Sigmoid colon (tissue), 7 donors: ENCODE data around the gene IPO13. TPM values are rescaled to one million over a fixed set of nuclear protein-coding genes. Genes with fewer than 3 reads are reported as not detected.

ENCODE experiments used
- DNase-seq: peaks from one replicate; pipeline ENCODE4 v3.0.0-alpha.2; 2019
- H3K27ac ChIP-seq, 4 donors: fragments of 200-600 bp; sonication (generic); one replicate each; pipeline ENCODE4 v1.5.1; 2016 to 2019; ENCODE audit warnings: mild to moderate bottlenecking in 1 of 4
- H3K27me3 ChIP-seq, 3 donors: fragments of 200-600 bp; sonication (generic); one replicate each; pipeline ENCODE4 v1.5.1; 2019; ENCODE audit warnings: mild to moderate bottlenecking in 1 of 3
- H3K36me3 ChIP-seq, 4 donors: fragments of 200-600 bp; sonication (generic); one replicate each; pipeline ENCODE4 v1.5.1; 2016 to 2019
- H3K4me1 ChIP-seq, 4 donors: fragments of 200-600 bp; sonication (generic); one replicate each; pipeline ENCODE4 v1.5.1; 2017 to 2019
- H3K4me3 ChIP-seq, 4 donors: fragments of 200-600 bp; sonication (generic); one replicate each; pipeline ENCODE4 v1.5.1; 2017 to 2019; ENCODE audit warnings: mild to moderate bottlenecking in 2 of 4, moderate library complexity in 1 of 4
- H3K9me3 ChIP-seq, 4 donors: fragments of 200-600 bp in 3 of 4; sonication (generic) in 3 of 4; one replicate each; pipeline versions ENCODE4 v1.5.1 to v1.6.1; 2013 to 2019
- EP300 ChIP-seq, 4 donors: sonication (generic); formaldehyde crosslinking; IDR thresholded peaks; one replicate each; pipeline ENCODE4 v1.6.1; 2017; ENCODE audit warnings: antibody characterized with exemption in 4 of 4
- POLR2A ChIP-seq, 2 donors: fragments of 450-650 bp; IDR thresholded peaks; one replicate each; pipeline ENCODE4 v1.6.1; 2016; ENCODE audit warnings: antibody characterized with exemption in 2 of 2, mild to moderate bottlenecking in 2 of 2, moderate library complexity in 2 of 2
- POLR2AphosphoS5 ChIP-seq, 4 donors: sonication (generic); formaldehyde crosslinking; IDR thresholded peaks; one replicate each; pipeline ENCODE4 v1.6.1; 2017; ENCODE audit warnings: antibody characterized with exemption in 4 of 4
- WGBS, 2 donors: extraction: QIAGEN DNeasy Blood & Tissue Kit; methylation state at CpG; one replicate each; pipeline ENCODE4 v1.1.7; 2013; 5-methylcytosine and 5-hydroxymethylcytosine counted together
- intact Hi-C: fragments of 100-400 bp; cut with DNase I; formaldehyde crosslinking; loops from one replicate; pipeline ENCODE4 v1.15.1; 2023
- polyA plus RNA-seq, 3 donors: library from polyadenylated mRNA; stranded (reverse); fragments of 200-250 nt; gene quantifications; one replicate each; pipeline ENCODE4 v1.2.3, GENCODE V29; 2013
- total RNA-seq, 4 donors: library from RNA; depleted of rRNA; stranded (reverse); fragments of >200 nt; gene quantifications; one replicate each; pipeline ENCODE4 v1.1.0, GENCODE V29; 2016
- TF ChIP-seq, protein P1 (sequence below), 4 experiments: fragments of 450-650 bp in 3 of 4; fragments of 200-600 bp in 1 of 4; IDR thresholded peaks; one replicate each; pipeline ENCODE4 v1.5.1; 2016 to 2019; ENCODE audit warnings: antibody characterized with exemption in 4 of 4, mild to moderate bottlenecking in 3 of 4, moderate library complexity in 2 of 4
- donor health status: healthy with polysubstance abuse.
- donor health status: Bipolar disorder and iron deficiency.
- donor health status: healthy.

IPO13 gene
- total RNA-seq (10 to 100 TPM; 16.1 to 27.1 (median 22.3) TPM), polyA plus RNA-seq (10 to 100 TPM in 2 of 3 donors, 1 to 10 TPM in 1; 9.6 to 15.5 (median 10.4) TPM)

DNA sequence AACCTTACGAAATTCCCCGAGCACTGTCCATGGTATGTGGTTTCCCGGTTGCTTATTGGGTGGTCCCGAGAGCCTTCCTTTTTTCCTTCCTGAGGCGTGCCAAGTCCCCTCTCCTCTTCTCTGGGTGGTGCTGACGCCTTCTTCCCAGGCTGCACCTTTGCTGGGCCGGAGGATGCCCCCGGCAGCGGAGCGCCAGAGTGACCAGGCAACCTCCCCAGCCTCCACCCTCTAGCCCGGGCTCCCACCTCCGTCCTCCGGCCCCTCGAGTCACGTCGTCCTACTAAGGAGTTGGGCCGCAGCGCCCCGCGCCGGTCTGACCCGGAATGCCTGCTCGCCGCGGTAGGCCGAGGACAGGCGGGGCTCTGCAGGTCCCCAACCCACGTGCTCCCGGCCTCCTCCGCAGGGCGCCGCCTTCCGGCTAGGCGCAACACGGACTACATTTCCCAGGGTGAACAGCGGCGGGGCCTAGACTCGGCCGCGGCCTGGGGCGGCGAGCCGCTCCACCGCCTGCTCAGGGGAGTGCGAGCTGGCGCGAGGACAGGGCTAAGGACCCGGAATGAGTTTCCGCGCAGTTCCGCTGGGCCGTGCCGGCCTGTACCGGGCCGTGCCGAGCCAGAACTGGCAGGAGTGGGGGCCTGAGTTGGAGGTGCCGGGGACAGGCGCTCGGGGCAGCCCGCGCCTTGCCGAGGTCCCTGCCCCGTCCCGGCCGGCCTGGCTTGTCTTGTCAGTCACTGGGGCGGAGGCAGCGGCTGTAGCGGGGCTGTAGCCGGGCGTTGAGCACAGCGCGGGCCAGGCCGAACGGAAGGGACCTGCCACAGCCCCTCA is at the start of gene IPO13:
Gene IPO13 (plus strand): TSS at position 715 of the 825 bp plus-strand sequence. CDS start 651 bp downstream, outside the sequence.
- intact Hi-C loops: loop anchor here (1.0 to 5.0 kb wide), 3 partner anchors 24 to 414 kb away; partner anchors contain the start of genes CCDC24, DPH2 and PTPRF
- Histone ChIP-seq H3K27ac (peak within 1 kb of the TSS; percentile 90 to 96 (median 93)), H3K27me3 (no peaks in the 10 kb centered on the region), H3K36me3 (peaks cover 0 to 11% (median 5%) of the 10 kb centered on the region in 4 donors), H3K9me3 (no peaks in the 10 kb centered on the region), H3K4me3 (peak within 1 kb of the TSS; percentile 53 to 78 (median 72)), H3K4me1 (peaks cover 0 to 45% (median 37%) of the 10 kb centered on the region in 4 donors)
- TF ChIP-seq, protein P1, sequence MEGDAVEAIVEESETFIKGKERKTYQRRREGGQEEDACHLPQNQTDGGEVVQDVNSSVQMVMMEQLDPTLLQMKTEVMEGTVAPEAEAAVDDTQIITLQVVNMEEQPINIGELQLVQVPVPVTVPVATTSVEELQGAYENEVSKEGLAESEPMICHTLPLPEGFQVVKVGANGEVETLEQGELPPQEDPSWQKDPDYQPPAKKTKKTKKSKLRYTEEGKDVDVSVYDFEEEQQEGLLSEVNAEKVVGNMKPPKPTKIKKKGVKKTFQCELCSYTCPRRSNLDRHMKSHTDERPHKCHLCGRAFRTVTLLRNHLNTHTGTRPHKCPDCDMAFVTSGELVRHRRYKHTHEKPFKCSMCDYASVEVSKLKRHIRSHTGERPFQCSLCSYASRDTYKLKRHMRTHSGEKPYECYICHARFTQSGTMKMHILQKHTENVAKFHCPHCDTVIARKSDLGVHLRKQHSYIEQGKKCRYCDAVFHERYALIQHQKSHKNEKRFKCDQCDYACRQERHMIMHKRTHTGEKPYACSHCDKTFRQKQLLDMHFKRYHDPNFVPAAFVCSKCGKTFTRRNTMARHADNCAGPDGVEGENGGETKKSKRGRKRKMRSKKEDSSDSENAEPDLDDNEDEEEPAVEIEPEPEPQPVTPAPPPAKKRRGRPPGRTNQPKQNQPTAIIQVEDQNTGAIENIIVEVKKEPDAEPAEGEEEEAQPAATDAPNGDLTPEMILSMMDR (IDR thresholded peaks at IDR 0.05): peak; percentile 40 to 74 (median 68)
- TF ChIP-seq EP300 (IDR thresholded peaks at IDR 0.05): no peak
- peak; percentile 49 to 88 (median 82) for TF ChIP-seq POLR2AphosphoS5 (IDR thresholded peaks at IDR 0.05)
- peak; percentile 62 to 68 for TF ChIP-seq POLR2A (IDR thresholded peaks at IDR 0.05)
- DNase-seq: peak; percentile 97
- WGBS, 2 donors: 0 to 1% methylated on average over 74 of the region's 74 CpGs

DNA sequence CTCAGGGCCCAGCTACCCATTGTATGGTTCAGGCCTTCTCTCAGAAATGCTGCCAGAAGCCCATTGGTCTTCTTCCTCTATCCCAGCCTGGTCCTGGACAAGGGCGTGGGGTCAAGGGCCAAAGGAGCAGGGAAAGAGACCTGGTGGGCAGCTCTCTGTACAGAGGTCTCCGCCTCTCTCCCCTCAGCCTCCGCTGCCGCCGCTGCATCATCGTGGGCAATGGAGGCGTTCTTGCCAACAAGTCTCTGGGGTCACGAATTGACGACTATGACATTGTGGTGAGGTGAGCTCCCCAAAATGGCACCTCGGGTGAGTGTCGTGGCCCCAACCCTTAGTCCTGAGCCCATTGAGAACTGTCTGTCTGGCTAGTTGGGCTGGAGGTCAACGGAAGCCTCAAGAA is 47.8 kb upstream of the IPO13 start:
- no peak for TF ChIP-seq EP300 (IDR thresholded peaks at IDR 0.05)
- TF ChIP-seq POLR2A (IDR thresholded peaks at IDR 0.05): no peak
- TF ChIP-seq, protein P1 (IDR thresholded peaks at IDR 0.05): no peak
- TF ChIP-seq POLR2AphosphoS5 (IDR thresholded peaks at IDR 0.05): no peak
- DNase-seq: no peak
- peaks cover 0 to 54% (median 9%) of the 10 kb centered on the region in 4 donors for H3K36me3 ChIP-seq
- H3K4me3 ChIP-seq: no peak overlapping the region
- WGBS, 2 donors: 98% methylated on average over 12 of the region's 12 CpGs
- no peak overlapping the region for H3K27ac ChIP-seq
- intact Hi-C loops: no loop called here
- no peaks in the 10 kb centered on the region for H3K9me3 ChIP-seq
- H3K27me3 ChIP-seq: no peaks in the 10 kb centered on the region
- H3K4me1 ChIP-seq: no peaks in the 10 kb centered on the region

DNA sequence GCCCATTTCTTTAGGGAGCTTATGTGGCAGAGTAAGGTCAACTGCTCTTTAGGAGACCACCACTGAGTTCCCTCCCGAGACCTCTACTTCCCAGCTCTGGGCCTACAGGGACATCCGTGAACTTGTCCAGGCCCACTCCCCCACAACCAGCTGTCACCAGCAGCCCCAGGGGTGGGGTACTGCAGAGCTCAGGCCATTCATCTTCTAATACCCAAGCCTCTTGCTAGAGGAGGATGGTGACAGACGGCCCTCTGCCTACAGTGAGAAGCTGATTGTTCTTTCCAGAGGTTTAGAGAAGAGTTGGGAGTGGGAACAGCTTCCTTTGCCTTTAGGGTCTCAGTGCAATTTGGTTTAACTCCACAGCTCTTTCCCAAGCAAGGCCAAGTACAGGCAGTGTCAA is 46.4 kb upstream of the IPO13 start:
- TF ChIP-seq EP300 (IDR thresholded peaks at IDR 0.05): no peak
- no peak for TF ChIP-seq POLR2AphosphoS5 (IDR thresholded peaks at IDR 0.05)
- H3K27ac ChIP-seq: no peak overlapping the region
- no peaks in the 10 kb centered on the region for H3K4me1 ChIP-seq
- no peaks in the 10 kb centered on the region for H3K27me3 ChIP-seq
- H3K36me3 ChIP-seq: peaks cover 0 to 44% (median 4%) of the 10 kb centered on the region in 4 donors
- H3K4me3 ChIP-seq: no peak overlapping the region
- no peaks in the 10 kb centered on the region for H3K9me3 ChIP-seq
- intact Hi-C loops: no loop called here
- no peak for DNase-seq
- 96 to 97% methylated on average over 3 of the region's 3 CpGs for WGBS, 2 donors

DNA sequence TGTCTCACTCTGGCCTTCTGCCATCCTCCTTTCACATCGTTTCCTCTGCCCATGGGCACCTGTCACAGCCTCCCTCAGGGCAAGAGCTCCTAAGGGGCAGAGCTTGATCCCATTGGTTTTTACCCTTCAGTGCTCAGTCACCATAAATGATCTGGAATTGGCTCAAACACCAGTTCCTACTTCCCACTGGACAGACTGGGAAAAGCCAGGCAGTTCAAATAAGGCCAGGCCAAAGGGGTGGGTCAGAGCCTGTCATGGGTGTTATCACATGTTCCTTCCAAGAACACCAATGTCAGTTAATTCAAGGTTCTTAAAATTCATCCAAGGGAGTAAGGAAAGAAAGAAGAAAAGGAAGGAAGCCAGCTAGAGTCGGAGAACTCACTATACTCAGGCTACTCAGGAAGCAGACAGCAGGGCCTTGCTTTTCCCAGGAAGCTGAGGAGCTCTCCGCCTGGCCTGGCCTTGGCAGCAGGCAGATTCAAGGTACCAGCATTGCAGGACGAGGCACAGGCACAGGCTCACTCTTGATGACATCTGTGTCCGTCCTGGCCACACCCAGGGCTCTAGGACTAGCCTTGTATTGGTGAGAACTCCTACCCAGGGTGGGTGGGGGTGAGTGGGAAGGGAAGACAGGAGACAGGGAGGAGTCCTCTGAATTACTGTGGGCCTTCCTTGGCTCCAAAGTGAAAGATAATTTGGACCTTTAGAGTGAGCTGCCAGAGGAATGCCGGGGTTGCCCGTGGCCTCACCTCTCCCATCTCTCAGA is 45.4 kb upstream of the IPO13 start:
- Histone ChIP-seq H3K27me3 (no peaks in the 10 kb centered on the region), H3K27ac (no peak overlapping the region), H3K4me3 (no peak overlapping the region), H3K4me1 (no peaks in the 10 kb centered on the region), H3K36me3 (peaks cover 0 to 35% (median 2%) of the 10 kb centered on the region in 4 donors), H3K9me3 (no peaks in the 10 kb centered on the region)
- 82 to 89% methylated on average over 7 of the region's 7 CpGs for WGBS, 2 donors
- intact Hi-C loops: no loop called here
- TF ChIP-seq POLR2AphosphoS5 (IDR thresholded peaks at IDR 0.05) (no peak), EP300 (IDR thresholded peaks at IDR 0.05) (no peak), POLR2A (IDR thresholded peaks at IDR 0.05) (no peak)
- TF ChIP-seq, protein P1 (IDR thresholded peaks at IDR 0.05): no peak
- DNase-seq: no peak
